EL (cell line): Measurements from ENCODE around the gene UGT1A8.
"Not testable (repeated sequence)": the region's sequence is repeated elsewhere in the genome, so short reads cannot be mapped to it uniquely, and the experiment has no call there.

Source experiments
- DNase-seq: peaks from one replicate; pipeline ENCODE4 v3.0.0-alpha.2; 2016

The UGT1A8 gene

GRCh38 chr2:233617476-233617875 is at the start of gene UGT1A8:
Gene UGT1A8, plus strand, starts transcription at chr2:233617633. Its CDS starts 75 bp downstream, at chr2:233617708.
- DNase-seq = not testable (repeated sequence)

GRCh38 chr2:233571001-233571400 is 46.4 kb upstream of the UGT1A8 start:
- DNase-seq = no peak

- DNase-seq = no peak
Observed at GRCh38 chr2:233571462-233571861, 46.0 kb upstream of the UGT1A8 start.

- no peak for DNase-seq
Observed at GRCh38 chr2:233572468-233572867, 45.0 kb upstream of the UGT1A8 start.

GRCh38 chr2:233577341-233577740 is 40.1 kb upstream of the UGT1A8 start:
- not testable (repeated sequence) for DNase-seq

- not testable (repeated sequence) for DNase-seq
Observed at GRCh38 chr2:233583217-233583965, 34.0 kb upstream of the UGT1A8 start.

GRCh38 chr2:233584210-233584609 is 33.2 kb upstream of the UGT1A8 start:
- no peak for DNase-seq

- DNase-seq = no peak
Observed at GRCh38 chr2:233588400-233588799, 29.0 kb upstream of the UGT1A8 start.

GRCh38 chr2:233592706-233593105 is 24.7 kb upstream of the UGT1A8 start:
- DNase-seq = not testable (repeated sequence)

- DNase-seq = no peak
Observed at GRCh38 chr2:233593201-233593600, 24.2 kb upstream of the UGT1A8 start.

- no peak for DNase-seq
Observed at GRCh38 chr2:233597522-233597921, 19.9 kb upstream of the UGT1A8 start.

- DNase-seq = no peak
Observed at GRCh38 chr2:233598952-233599351, 18.5 kb upstream of the UGT1A8 start.

GRCh38 chr2:233600386-233600785 is 17.0 kb upstream of the UGT1A8 start:
- DNase-seq = no peak

GRCh38 chr2:233602076-233602475 is 15.4 kb upstream of the UGT1A8 start:
- no peak for DNase-seq

- DNase-seq = no peak
Observed at GRCh38 chr2:233603520-233603919, 13.9 kb upstream of the UGT1A8 start.

- no peak for DNase-seq
Observed at GRCh38 chr2:233604826-233605225, 12.6 kb upstream of the UGT1A8 start.

- no peak for DNase-seq
Observed at GRCh38 chr2:233605680-233606079, 11.8 kb upstream of the UGT1A8 start.

GRCh38 chr2:233611284-233611683 is 6.1 kb upstream of the UGT1A8 start:
- no peak for DNase-seq

GRCh38 chr2:233620204-233620603 is 2.8 kb downstream of the UGT1A8 start:
- DNase-seq = no peak

GRCh38 chr2:233621863-233622262 is 4.4 kb downstream of the UGT1A8 start:
- not testable (repeated sequence) for DNase-seq

- DNase-seq = no peak
Observed at GRCh38 chr2:233627331-233628025, 10.0 kb downstream of the UGT1A8 start.

- DNase-seq = not testable (repeated sequence)
Observed at GRCh38 chr2:233636306-233636705, 18.9 kb downstream of the UGT1A8 start, which contains the start of gene UGT1A10. Gene UGT1A10, plus strand, starts transcription at chr2:233636448. Its CDS starts 75 bp downstream, at chr2:233636523.

- no peak for DNase-seq
Observed at GRCh38 chr2:233638836-233639235, 21.4 kb downstream of the UGT1A8 start.

- no peak for DNase-seq
Observed at GRCh38 chr2:233639860-233640259, 22.4 kb downstream of the UGT1A8 start.
